H9 (cell line): ENCODE measurements around the gene LILRA1. TPM values are rescaled to one million over a fixed set of nuclear protein-coding genes. Genes with fewer than 3 reads are reported as not detected.

ENCODE experiments used
- DNase-seq: peaks from one replicate; pipeline ENCODE4 v3.0.0-alpha.2; 2017
- H2AFZ ChIP-seq: one replicate; pipeline ENCODE4 v1.6.1; 2013; ENCODE audit warnings: mild to moderate bottlenecking, low read length, control low read depth, moderate library complexity
- H2AK5ac ChIP-seq: 2 replicates; pipeline ENCODE4 v1.6.1; 2013; ENCODE audit warnings: low read length, control low read depth, mixed read lengths; ENCODE audit not compliant: insufficient read length
- H2BK120ac ChIP-seq: one replicate; pipeline ENCODE4 v1.6.1; 2013; ENCODE audit warnings: low read depth, mild to moderate bottlenecking, low read length, control low read depth, inconsistent platforms; ENCODE audit not compliant: poor library complexity, severe bottlenecking
- H2BK12ac ChIP-seq: 2 replicates; pipeline ENCODE4 v1.6.1; 2013; ENCODE audit warnings: low read length, control low read depth, mixed read lengths, low read depth; ENCODE audit not compliant: insufficient read length
- H2BK15ac ChIP-seq: 2 replicates; pipeline ENCODE4 v1.6.1; 2013; ENCODE audit warnings: low read depth, low read length, control low read depth
- H2BK20ac ChIP-seq: one replicate; pipeline ENCODE4 v1.6.1; 2013; ENCODE audit warnings: low read depth, mild to moderate bottlenecking, low read length, control low read depth, inconsistent platforms; ENCODE audit not compliant: poor library complexity, severe bottlenecking
- H2BK5ac ChIP-seq: 2 replicates; pipeline ENCODE4 v1.6.1; 2013; ENCODE audit warnings: low read length, control low read depth, mixed read lengths; ENCODE audit not compliant: insufficient read length
- H3K14ac ChIP-seq: 2 replicates; pipeline ENCODE4 v1.6.1; 2013; ENCODE audit warnings: low read length, control low read depth; ENCODE audit not compliant: insufficient read depth
- H3K18ac ChIP-seq: 2 replicates; pipeline ENCODE4 v1.6.1; 2013; ENCODE audit warnings: low read depth, mild to moderate bottlenecking, mixed read lengths, low read length, control low read depth; ENCODE audit not compliant: insufficient read length
- H3K23ac ChIP-seq: 2 replicates; pipeline ENCODE4 v1.6.1; 2013; ENCODE audit warnings: low read length, control low read depth, mixed read lengths, low read depth; ENCODE audit not compliant: insufficient read length
- H3K23me2 ChIP-seq: 2 replicates; pipeline ENCODE4 v1.6.1; 2013; ENCODE audit warnings: low read depth, mild to moderate bottlenecking, mixed read lengths, low read length, control low read depth; ENCODE audit not compliant: insufficient read length, poor library complexity, severe bottlenecking
- H3K27ac ChIP-seq: 2 replicates; pipeline ENCODE4 v1.5.1; 2013; ENCODE audit warnings: low read length, control low read depth, mixed read lengths, low read depth; ENCODE audit not compliant: insufficient read length
- H3K27me3 ChIP-seq: 2 replicates; pipeline ENCODE4 v1.6.1; 2013; ENCODE audit warnings: low read length, control low read depth, inconsistent platforms; ENCODE audit not compliant: insufficient read depth
- H3K4ac ChIP-seq: 2 replicates; pipeline ENCODE4 v1.6.1; 2013; ENCODE audit warnings: low read depth, mild to moderate bottlenecking, control low read depth, inconsistent platforms, low read length, moderate library complexity
- H3K4me1 ChIP-seq: 2 replicates; pipeline ENCODE4 v1.6.1; 2013; ENCODE audit warnings: low read length, control low read depth, inconsistent platforms; ENCODE audit not compliant: insufficient read depth
- H3K4me2 ChIP-seq: 2 replicates; pipeline ENCODE4 v1.6.1; 2013; ENCODE audit warnings: low read length, control low read depth, mixed read lengths; ENCODE audit not compliant: insufficient read length, insufficient read depth
- H3K56ac ChIP-seq: 2 replicates; pipeline ENCODE4 v1.6.1; 2013; ENCODE audit warnings: low read depth, mild to moderate bottlenecking, mixed read lengths, low read length, control low read depth; ENCODE audit not compliant: insufficient read length
- H3K79me1 ChIP-seq: 2 replicates; pipeline ENCODE4 v1.6.1; 2013; ENCODE audit warnings: low read depth, mild to moderate bottlenecking, moderate library complexity, low read length, control low read depth, inconsistent platforms; ENCODE audit not compliant: insufficient read depth, poor library complexity, severe bottlenecking
- H3K79me2 ChIP-seq: 2 replicates; pipeline ENCODE4 v1.6.1; 2013; ENCODE audit warnings: low read length, control low read depth, inconsistent platforms; ENCODE audit not compliant: insufficient read depth
- H3K9ac ChIP-seq: 2 replicates; pipeline ENCODE4 v1.6.1; 2013; ENCODE audit warnings: low read length, control low read depth, mixed read lengths; ENCODE audit not compliant: insufficient read length; ENCODE audit errors: extremely low read depth
- H3K9me3 ChIP-seq: one replicate; pipeline ENCODE4 v1.6.1; 2013; ENCODE audit warnings: low read depth, low read length, inconsistent platforms; ENCODE audit not compliant: control insufficient read depth
- H3T11ph ChIP-seq: one replicate; pipeline ENCODE4 v1.6.1; 2013; ENCODE audit warnings: mild to moderate bottlenecking, low read length, control low read depth, inconsistent platforms
- H4K20me1 ChIP-seq: one replicate; pipeline ENCODE4 v1.6.1; 2013; ENCODE audit not compliant: control insufficient read depth, insufficient read length, insufficient read depth
- H4K5ac ChIP-seq: 2 replicates; pipeline ENCODE4 v1.6.1; 2013; ENCODE audit warnings: low read depth, mild to moderate bottlenecking, mixed read lengths, low read length, control low read depth; ENCODE audit not compliant: insufficient read length
- H4K8ac ChIP-seq: replicated peaks from 2 replicates; pipeline ENCODE4 v1.6.1; 2013; ENCODE audit warnings: low read length, control low read depth, mixed read lengths, low read depth; ENCODE audit not compliant: insufficient read length
- H4K91ac ChIP-seq: 2 replicates; pipeline ENCODE4 v1.6.1; 2013; ENCODE audit warnings: low read depth, mild to moderate bottlenecking, moderate library complexity, mixed read lengths, low read length, control low read depth; ENCODE audit not compliant: insufficient read length
- H3K27ac Mint-ChIP-seq, 3 experiments: 2 replicates in 2 of 3; 3 replicates in 1 of 3; pipeline ENCODE4 v1.8.0; 2020 to 2021; ENCODE audit warnings: mixed read lengths in 3 of 3, mild to moderate bottlenecking in 1 of 3, moderate library complexity in 1 of 3
- H3K27me3 Mint-ChIP-seq: 2 replicates; pipeline ENCODE4 v1.8.0; 2021; ENCODE audit warnings: low read depth, mild to moderate bottlenecking, moderate library complexity, mixed read lengths
- H3K36me3 Mint-ChIP-seq, 3 experiments: 2 replicates in 2 of 3; 3 replicates in 1 of 3; pipeline ENCODE4 v1.8.0; 2020 to 2021; ENCODE audit warnings: low read depth in 3 of 3, mixed read lengths in 3 of 3; ENCODE audit not compliant: insufficient read depth in 1 of 3
- H3K4me1 Mint-ChIP-seq, 2 experiments: 2 replicates each; pipeline ENCODE4 v1.8.0; 2020; ENCODE audit warnings: mixed read lengths in 2 of 2
- H3K4me3 Mint-ChIP-seq, 2 experiments: 2 replicates in 1 of 2; 3 replicates in 1 of 2; pipeline ENCODE4 v1.8.0; 2020 to 2021; ENCODE audit warnings: mild to moderate bottlenecking in 2 of 2, mixed read lengths in 2 of 2, moderate library complexity in 1 of 2
- H3K9me3 Mint-ChIP-seq, 2 experiments: 2 replicates in 1 of 2; 3 replicates in 1 of 2; pipeline ENCODE4 v1.8.0; 2020; ENCODE audit warnings: mild to moderate bottlenecking in 2 of 2, mixed read lengths in 2 of 2, moderate library complexity in 1 of 2
- WGBS: extraction: QIAGEN DNeasy Blood & Tissue Kit; methylation state at CpG from one replicate; pipeline ENCODE4 v1.1.7; 2013; ENCODE audit warnings: missing lambda C conversion rate, low lambda C conversion rate, mixed read lengths; ENCODE audit not compliant: insufficient read length; ENCODE audit errors: extremely low coverage; 5-methylcytosine and 5-hydroxymethylcytosine counted together
- total RNA-seq: library from RNA; stranded (reverse); gene quantifications from 2 replicates; pipeline ENCODE4 v1.2.1, GENCODE V29; 2021
- TF ChIP-seq, protein P1 (sequence below): fragments of 200-600 bp; sonication (generic); conservative IDR thresholded peaks from 3 replicates; pipeline ENCODE4 v1.8.0; 2021; ENCODE audit warnings: antibody characterized with exemption, mild to moderate bottlenecking

Gene LILRA1
- total RNA-seq, 1 experiment from 2014 or later, result not detected

DNA sequence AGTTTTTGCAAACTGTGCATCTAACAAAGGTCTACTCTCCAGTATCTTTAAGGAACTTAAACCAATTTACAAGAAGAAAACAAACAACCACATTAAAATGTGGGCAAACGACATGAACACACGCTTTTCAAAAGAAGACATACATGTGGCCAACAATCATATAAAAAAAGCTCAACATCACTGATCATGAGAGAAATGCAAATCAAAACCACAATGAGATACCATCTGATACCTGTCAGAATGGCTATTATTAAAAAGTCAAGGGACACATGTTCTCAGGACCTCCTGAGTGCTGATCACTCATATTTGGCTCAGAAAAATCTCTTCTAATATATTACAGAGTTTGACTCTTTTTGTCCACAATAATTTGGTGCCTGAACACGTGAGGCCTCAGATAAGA is 22.6 kb downstream of the LILRA1 start:
- H2BK15ac ChIP-seq, result no peak overlapping the region
- peaks cover 54% of the 10 kb centered on the region for H3K9me3 ChIP-seq

More for the DNA sequence above, 22.6 kb downstream of the LILRA1 start:
- Histone ChIP-seq H3K23ac (no peak overlapping the region), H2BK12ac (no peak overlapping the region), H3K14ac (no peak overlapping the region), H4K91ac (no peak overlapping the region), H2AK5ac (no peak overlapping the region), H3K18ac (no peak overlapping the region), H2BK5ac (no peak overlapping the region), H3K4ac (no peak overlapping the region), H2AFZ (no peak overlapping the region), H3K9ac (no peak overlapping the region), H3K79me2 (no peaks in the 10 kb centered on the region), H4K5ac (no peak overlapping the region), H3K4me2 (no peak overlapping the region), H3K27me3 (no peaks in the 10 kb centered on the region), H2BK120ac (no peak overlapping the region), H4K20me1 (no peaks in the 10 kb centered on the region), H3K56ac (no peak overlapping the region), H4K8ac (no peak overlapping the region), H3K23me2 (no peaks in the 10 kb centered on the region), H3K79me1 (no peaks in the 10 kb centered on the region), H3K4me1 (no peaks in the 10 kb centered on the region), H3K27ac (no peak overlapping the region), H3T11ph (no peak overlapping the region), H2BK20ac (no peak overlapping the region)
- peaks cover 79 to 83% of the 10 kb centered on the region in 2 experiments for H3K9me3 Mint-ChIP-seq
- TF ChIP-seq, protein P1, sequence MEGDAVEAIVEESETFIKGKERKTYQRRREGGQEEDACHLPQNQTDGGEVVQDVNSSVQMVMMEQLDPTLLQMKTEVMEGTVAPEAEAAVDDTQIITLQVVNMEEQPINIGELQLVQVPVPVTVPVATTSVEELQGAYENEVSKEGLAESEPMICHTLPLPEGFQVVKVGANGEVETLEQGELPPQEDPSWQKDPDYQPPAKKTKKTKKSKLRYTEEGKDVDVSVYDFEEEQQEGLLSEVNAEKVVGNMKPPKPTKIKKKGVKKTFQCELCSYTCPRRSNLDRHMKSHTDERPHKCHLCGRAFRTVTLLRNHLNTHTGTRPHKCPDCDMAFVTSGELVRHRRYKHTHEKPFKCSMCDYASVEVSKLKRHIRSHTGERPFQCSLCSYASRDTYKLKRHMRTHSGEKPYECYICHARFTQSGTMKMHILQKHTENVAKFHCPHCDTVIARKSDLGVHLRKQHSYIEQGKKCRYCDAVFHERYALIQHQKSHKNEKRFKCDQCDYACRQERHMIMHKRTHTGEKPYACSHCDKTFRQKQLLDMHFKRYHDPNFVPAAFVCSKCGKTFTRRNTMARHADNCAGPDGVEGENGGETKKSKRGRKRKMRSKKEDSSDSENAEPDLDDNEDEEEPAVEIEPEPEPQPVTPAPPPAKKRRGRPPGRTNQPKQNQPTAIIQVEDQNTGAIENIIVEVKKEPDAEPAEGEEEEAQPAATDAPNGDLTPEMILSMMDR, result no peak
- no CpG with 5 or more reads among the region's 3 CpGs for WGBS
- H3K36me3 Mint-ChIP-seq, result peaks cover 0 to 26% (median 6%) of the 10 kb centered on the region in 3 experiments; a peak in 5 of 7 replicates
- H3K27me3 Mint-ChIP-seq, result peaks cover 3% of the 10 kb centered on the region; the same call in 1 of the 2 replicates
- no peak overlapping the region for H3K27ac Mint-ChIP-seq
- H3K4me1 Mint-ChIP-seq, result no peaks in the 10 kb centered on the region
- DNase-seq, result no peak
- no peak overlapping the region for H3K4me3 Mint-ChIP-seq
